Cortex of kidney (tissue), 1 donor: ENCODE measurements around the gene ITPR1.

Experiments
- DNase-seq: peaks from one replicate; lab custom pipeline; 2025; lab: John Stamatoyannopoulos, UW

ITPR1 gene

DNA sequence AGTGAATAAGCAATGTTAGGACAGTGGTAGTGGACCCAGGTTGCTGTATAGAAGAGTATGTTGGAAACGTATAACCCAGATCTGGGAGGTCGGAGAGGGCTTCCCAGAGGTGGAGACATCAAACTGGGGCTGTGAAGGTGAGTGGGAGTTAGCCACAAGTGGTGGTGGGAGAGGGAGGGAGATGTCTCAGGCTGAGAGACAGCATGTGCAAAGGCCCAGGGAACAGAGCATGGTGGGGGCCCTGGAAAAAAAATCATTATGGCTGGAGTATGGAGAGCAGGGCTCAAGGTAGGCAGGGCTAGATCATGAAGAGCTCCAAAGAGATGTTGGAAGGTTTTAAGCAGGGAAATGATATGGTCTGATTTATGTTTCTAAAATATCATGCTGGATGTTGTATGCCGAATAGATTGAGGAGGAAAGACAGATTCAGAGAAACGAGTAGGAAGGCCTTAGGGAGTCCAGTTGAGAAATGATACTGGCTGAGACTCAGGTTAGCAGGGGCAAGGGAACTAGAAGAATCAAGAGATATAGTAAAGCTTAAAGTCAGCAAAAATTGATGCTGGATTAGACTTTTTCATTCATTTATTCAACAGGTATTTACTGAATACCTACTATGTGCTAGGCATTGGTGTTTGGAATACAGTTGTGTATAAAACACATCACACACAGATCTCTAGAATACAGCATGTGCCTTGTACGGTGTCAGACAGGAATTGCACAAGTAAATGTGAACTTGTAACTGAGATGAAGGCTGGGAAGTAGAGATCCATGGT lies 17.0 kb downstream of the ITPR1 start:
- DNase-seq = no peak

DNA sequence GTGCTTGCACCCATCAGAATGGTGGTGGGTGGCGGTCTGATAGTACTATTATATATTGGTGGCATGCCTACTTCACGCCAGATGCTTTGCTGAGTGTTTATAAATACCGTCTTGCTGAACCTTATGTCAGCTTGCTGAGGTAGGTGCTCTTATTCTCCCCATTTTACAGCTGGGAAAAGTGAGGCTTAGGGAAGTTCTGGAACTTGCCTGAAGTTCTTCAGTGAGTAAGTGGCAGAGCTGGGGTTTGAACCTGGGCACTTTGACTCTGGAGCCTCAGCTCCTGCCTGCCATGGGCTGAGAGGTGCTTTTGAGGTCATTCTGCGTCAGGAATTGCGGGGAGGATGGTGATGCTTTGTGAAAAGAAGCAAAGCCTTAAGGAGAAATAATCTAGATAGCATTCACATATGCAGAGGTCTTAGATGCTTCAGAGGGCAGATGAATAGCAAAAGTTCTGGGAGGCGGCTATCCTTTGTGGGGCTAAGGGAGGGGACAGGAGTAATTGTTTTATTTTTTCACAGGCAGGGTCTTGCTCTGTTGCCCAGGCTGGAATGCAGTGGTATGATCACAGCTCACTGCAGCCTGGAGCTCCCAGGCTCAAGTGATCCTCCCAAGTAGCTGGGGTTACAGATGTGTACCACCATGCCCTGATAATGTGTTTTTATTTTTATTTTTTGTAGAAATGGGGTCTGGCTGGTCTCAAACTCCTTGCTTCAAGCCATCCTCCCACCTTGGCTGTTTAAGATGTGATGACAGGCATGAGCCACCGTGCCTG lies 18.5 kb downstream of the ITPR1 start:
- DNase-seq = no peak

DNA sequence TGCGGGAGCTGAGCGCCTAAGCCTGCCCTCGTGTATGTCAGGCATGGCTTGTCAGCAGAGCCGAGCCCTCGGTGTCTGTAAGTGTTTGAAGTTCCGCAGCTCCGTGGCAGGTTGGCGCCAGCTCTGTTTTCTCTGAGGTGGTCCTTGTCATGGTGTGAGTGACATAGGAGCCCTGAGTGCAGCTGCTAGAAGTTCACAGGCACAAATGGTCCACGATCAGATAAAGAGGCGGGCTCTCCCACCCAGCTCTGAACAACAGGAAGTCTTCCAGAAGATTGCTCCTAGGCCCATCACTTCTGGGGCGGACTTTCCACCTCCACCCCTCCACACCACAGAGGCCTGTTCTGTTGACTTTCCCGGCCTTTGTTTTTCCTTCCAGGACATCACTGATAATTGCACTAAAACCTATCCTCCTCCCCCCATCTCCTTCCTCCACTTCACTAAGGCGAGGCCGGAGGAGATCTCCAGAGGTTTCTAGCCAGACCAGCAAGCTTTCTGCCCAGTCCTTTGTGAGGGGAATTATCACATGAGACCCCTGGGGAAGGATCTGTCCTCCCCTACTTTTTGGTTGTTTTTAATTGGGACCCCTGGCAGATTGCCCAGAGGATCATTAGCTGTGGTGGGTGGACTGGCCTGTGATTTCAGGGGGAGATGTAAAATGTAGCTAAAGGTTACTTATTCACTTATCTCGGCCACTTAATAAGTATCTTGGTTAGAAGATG lies 19.9 kb downstream of the ITPR1 start:
- DNase-seq = no peak

DNA sequence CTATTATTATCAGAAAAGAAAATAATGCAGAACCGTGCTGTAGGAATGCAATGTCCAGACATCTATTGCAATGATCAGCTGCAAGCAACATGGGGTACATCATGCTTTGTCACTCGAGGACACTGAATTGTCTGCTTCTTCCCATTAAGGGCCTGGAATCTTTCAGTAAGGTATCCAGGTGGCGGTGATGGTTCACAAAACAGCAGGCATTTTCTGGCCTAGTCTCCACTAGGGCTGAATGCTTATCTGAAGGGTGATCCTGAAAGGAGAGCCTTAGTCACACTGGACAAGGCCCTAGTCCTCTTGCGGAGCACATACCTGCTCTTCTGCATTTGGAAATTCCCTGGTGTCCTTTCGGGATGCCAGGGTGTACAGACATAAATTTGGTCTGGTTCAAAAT lies 21.2 kb downstream of the ITPR1 start:
- DNase-seq = no peak

DNA sequence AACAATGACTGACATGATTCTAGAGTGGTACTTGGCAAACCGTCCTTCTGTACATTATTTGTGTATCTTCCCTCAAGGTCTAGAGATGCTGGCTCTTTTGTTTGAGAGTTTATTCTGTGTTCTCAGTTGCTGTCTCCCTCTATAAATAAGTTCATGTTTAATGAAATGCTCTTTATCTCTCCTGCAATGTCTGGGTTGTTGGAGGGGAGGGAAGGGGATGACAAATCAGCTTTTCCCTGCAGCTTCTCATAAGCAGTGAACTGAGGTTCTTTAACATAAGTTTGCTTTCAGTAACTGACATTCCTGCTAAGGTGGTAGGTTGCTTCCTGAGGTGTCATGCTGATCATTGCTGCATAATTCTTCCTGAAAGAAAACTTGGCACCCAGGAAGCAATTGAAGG lies 21.8 kb downstream of the ITPR1 start:
- no peak for DNase-seq

DNA sequence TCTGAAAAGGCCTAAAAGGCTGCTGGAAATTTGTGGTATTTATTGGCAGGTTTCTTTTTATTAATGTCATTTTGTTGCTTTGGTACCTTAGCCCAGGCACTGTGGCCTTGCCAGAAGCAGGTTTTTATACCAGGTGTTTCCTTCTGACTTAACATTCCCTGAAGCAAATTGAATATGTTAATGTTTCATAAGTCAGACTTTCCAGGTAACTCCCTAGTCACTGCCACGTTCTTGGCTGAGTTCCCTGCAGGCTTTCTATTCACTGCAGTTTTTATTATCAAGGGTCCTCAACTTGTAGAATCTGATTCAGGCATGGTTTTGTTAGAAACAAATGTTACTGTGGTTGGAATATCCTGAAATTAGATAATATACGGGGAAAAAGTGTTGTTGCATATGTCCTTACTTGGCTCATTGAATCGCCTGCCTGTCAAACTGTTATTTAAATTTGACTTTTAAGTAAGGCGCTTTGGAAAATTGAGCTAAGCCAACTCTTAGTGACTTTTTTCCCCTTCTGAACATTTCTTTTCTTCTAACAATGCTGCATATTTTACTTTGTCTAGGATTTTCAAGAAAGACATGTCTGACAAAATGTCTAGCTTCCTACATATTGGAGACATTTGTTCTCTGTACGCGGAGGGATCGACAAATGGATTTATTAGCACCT lies 22.9 kb downstream of the ITPR1 start:
- DNase-seq = no peak

DNA sequence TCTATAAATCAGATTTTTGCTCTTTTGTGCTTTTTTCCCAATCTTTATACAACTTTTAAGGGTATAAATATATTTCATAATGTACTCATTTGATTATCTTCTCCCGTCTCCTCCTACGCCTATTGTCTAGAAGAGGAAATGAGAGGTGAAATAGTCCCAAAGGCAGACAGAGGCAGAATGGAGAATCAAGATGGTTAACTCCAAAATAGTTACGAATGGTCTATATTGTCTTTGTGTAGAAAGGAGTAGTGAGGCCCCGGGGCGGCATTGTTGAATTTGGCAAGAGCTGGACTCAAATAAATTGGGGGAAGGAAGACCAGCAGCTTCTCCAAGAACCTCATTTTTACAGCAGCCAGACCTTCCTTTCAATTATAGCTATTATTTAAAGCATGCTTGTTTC lies 23.9 kb downstream of the ITPR1 start:
- DNase-seq = no peak

DNA sequence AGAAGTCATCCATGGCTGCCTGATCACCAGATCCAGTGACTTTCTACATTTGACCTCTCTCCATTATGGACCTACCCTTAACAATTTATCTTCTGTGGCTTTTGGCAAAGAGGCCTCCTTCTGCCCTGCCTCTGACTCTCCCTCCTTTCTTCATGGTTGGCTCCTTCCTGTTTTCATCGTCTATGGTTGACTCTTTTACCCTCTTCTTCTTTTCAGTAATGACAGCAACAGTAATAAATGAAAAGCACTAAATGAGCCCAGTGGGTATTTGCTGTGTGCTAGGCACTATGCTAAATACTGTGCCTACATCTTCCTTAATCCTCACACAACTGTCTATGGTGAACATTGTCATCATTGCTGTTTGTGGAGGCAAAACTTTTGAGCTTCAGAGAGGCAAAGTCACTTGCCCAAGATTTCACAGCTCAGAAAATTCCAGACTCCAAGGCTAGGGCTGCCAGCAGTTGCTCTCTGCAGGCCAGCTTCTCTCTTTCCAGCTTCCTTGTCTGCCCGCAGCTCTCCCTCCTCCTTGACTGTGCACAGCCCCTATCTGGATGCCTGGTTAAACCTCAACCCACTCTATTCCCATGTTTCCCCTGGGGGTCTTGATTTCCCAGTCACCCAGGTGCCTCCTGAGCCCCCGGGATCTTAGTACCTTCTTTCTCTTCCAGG lies 24.6 kb downstream of the ITPR1 start:
- no peak for DNase-seq

DNA sequence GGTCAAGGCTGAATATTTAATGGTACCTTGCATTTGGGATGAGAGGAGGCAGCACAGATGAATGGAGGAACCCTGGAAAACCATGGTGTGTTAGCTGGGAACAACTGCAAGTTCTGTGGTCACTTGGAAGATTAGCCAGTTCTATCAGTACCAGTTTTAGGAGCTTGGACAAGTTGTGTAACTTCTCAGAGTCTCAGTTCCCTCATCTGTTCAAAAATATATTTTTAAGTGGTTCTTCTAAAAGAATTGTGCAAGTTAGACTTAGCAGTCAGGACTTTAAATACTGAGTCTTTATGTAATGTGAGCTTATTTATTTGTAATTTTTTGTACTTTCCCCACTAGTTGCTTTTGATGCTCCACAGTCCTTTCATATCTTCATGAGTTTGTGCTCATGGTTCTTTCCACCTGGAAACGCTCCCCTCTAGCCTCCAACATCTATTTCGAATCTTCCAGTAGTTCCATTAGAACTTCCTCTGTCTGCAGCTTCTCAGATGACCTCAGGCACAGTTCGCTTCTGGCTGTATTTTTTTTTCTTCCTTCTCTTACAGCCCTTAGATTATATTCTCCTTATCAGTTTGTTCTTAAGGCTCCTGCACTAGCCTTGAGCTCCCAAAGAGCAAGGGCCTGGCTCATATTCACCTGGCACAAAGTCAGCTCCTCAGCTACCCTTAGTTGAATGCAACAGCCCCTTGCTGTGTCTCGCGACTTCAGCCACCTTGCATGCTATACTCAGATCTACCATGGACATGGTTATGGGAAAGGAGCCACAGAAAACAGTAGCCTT lies 27.1 kb downstream of the ITPR1 start:
- DNase-seq = no peak

DNA sequence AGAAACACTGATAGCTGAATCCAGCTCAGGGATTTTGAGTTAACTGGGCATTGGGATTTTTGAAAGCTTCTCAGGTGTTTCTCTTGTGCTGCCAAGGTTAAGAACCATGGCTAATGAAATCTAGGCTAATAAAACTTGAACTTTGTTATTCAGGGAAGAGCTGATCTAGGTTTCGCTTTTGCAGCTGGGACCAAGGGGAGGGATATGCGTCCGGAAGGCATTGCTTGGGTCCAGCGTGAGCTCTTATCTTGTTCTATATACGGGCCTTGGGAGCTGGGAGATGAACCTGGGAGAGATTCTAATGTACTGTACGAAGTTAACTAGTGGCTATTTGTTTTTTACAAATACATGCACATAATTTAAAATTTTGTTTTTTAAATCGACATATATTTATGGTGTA lies 29.8 kb downstream of the ITPR1 start:
- DNase-seq = no peak

DNA sequence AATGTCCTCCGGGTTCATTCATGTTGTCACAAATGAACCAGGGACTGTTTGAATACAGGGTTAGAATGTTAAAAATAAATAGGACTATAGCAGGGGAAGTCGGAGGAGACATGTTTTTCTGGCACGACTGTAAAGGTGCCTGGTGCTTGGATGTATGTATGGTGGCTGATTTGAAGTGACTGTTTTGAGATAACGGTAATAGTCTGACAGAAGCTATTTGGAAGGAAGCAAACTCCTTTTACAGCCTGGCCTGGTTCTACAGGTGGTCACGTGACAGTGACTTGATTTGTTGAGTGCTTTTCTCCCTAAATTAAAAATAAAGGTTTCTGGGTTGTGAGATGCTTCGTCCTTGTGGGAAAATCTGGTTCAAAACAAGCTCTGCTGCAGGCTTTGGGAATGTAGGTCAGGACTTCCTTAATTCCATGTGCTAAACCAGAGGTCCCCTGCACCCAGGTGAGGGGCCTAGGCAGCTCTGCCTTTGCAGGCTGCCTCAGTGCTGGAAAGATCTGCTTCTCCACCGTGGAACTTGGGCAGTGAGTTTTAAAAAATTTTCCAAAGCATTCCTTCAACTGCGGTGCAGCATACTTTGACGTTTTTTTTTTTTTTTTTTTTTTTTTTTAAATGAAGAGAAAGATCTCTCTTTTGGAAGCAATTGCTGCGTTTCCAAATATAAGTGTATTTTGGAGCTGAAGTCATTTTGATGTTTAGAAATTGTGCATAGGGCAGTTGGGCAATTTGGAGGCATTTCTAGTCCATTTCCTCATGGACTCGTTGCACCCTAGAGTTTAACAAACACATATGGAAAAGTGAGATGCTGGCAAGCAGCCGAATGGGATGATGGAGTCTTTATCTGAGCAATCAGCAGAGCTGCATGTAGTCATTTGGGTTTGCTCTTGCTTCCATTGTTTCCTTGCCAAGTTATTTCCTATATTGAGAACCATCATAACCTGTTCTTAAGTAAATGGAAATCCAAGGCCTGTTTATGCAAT lies 30.9 kb downstream of the ITPR1 start:
- DNase-seq = no peak

DNA sequence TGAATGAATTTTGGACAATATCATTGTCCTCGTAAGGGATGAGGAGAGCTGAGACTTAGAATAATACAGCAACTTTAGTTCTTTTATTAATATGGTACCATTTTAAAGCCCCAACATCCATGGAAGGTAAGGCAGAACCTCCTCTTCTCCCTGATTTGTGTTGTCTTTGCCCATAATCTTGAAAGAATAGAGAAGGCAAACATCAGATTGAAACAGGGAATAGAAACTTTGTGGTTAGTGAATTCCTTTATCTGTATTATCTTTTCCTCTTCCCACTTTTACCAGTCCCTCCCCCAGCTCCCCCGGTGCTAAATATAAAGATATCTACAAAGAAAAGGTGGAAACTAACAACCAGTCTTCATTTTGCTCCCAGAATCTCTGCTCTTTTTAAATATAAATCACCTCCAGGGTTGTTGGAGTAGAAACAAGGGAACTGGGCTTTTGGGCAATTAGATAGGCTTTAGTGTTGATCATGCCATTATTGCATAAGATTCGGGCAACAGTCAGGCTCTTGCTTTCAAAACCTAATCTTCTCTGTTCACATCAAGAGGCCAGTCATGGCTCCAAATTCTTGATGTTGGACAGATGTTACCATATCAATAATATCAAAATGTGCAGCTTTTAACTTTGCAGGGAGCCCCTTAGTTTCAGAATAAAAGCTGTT lies 32.5 kb downstream of the ITPR1 start:
- DNase-seq = no peak

DNA sequence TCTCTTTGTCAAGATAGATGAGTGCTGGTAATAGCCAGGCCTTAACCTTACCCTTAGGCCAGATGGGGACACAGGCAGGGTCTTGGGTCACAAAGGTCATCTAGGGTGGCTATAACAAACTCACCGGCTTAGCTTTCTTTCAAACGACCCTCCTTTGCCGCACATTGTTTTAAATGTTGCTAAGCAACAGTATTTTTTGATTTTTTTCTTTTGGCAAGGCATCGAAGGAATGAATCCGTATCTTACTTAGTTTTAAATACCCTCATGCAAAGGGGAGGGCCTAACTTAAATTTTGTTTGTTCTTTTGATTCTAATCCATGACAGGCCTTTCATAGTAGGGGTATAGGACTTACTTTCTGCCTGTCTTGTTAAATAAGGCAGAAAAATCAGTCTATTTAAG lies 35.2 kb downstream of the ITPR1 start:
- no peak for DNase-seq

DNA sequence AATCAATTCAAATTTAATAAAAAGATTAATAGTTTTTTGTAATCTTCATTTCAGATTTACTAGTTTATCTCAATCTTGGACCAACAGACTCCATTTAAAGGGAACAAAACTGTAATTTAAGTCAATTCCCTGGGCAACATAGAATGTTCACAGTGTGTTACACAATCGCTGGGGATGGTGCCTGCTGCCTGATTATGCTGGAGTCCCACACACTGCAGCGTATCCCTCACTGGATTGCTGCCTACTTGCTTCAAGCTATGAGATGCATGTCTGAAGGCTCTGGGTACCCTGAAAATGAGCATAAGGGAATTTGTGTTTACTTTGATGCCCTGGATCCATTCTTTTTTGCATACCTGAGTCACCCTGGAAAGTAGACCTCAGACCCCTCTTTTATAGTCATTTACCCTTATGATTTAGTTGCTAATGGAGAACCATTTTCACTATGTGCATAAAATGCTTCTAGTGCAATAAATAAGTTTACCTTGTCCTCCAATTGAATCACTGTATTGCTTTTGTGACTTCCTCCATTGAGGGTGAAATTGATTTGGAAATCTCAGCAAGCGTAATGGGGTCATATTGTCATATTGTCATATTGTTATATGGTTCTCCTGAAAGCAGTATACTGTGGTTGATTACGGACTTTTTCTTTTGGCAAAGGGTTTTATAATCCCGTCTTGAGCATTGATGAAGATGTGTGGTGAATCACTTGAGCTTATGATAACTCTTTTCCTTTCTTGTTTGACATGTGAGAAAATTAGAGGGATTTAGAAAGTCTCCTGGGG lies 35.9 kb downstream of the ITPR1 start:
- DNase-seq = no peak

DNA sequence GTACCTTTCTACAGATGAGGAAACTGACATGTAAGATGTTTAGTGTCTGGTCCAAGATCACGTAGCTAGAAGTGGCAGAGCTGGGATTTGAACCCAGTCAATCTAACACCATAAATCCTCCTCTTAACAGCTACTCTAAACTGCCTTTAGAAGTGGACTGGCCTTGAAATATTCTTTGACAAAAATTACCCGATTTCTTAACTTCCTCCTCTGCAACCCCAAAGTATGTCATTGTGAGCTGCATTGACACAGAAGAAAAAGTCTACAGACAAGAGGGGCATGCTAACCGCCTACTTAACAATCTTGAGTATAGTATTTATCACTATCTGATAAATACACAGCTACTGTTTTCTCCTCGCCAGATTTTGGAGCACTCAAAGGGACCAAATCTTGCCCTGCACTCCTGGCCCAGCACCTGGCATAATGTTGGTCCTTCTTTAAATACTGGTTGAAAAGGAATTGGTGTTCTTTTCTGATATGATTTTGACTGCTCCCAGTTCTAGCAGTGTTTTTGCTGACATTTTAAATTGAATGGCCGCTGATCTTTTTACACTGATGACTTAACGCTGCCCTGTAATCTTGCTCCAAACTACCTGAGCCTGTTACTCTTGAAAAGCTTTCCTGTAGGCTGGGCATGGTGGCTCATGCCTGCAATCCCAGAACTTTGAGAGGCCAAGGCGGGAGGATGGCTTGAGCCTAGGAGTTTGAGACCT lies 36.9 kb downstream of the ITPR1 start:
- DNase-seq = no peak

DNA sequence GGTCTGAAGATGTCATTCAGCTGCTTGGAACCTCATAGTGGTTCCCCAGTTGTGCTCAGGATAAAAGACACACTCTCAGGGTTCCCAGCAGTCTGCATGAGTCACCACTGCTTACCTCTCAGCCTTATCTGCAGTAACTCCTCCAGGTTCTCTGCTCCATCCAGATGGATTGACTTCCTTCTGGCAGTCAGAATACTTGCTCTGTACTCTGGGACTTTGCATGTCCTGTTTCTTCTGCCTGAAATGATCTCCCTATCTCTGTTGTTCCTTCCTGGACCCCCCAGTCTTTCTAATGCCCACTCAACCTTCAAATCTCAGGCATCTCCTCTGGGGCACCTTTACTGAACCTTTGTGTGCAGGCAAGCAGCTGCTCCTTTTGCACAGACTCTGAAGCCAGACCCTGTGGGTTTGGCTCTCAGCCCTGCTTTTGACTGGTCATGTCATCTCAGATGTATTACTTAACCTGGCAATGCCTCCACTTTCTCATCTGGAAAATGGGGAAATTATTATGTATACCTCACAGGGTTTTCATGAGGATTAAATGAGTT lies 38.4 kb downstream of the ITPR1 start:
- no peak for DNase-seq

DNA sequence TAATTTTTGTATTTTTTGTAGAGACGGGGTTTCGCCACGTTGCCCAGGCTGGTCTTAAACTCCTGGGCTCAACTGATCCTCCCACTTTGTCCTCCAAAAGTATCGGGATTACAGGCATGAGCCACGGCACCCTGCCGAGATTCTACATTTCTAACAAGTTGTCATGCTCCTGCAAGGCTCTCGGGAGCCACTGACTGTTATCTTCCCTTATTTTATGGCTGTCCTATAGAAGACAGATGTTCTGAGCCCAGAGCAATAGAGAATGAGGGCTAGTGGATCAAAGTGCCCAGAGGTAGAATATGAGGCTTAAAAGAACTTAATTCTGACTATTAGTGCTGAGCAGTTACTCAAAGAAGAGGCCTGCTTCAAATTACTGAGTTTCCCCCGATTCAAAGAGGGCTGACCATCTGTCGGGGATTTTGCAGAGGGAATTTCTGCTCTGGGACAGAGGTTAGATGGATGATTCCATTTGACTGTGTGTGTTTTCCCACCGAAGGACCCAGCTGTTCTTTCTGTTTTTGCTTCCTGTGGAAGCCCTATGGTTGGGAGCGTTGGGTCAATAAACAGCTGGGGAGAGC lies 39.5 kb downstream of the ITPR1 start:
- no peak for DNase-seq
